HFF-Myc (cell line): Measurements from ENCODE around the gene UBFD1.

Source experiments
- DNase-seq: peaks from one replicate; pipeline ENCODE4 v3.0.0-alpha.2; 2011; ENCODE audit warnings: low read depth; ENCODE audit errors: extremely low read depth
- H3K4me3 ChIP-seq: replicated peaks from 2 replicates; pipeline ENCODE4 v1.5.1; 2011; ENCODE audit warnings: low read depth, mild to moderate bottlenecking, control low read depth, low read length
- TF ChIP-seq, protein P1 (sequence below): IDR thresholded peaks from 2 replicates; pipeline ENCODE4 v1.5.1; 2012; ENCODE audit warnings: mild to moderate bottlenecking, low read depth, low read length, control low read depth; ENCODE audit errors: missing control alignments

The UBFD1 gene

DNA sequence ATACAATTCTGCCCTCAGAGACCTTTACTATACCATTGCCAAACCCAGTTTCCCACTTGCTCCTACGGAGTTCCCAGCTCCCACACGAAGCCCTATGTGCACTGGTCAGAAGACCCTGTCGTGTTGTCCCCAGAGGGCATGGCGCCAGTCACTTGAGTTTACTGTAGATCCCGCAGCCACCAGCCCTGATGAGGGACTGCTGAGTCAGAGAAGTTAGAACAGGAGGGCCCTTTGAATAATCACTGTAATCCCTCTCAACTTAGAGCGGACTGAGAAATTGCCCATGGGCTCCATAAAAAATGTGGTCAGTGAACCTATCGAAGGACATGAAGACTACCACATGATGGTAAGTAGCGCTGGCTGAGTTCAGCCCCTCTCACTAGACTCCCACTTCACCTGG lies 9.2 kb downstream of the UBFD1 start:
- DNase-seq, result no peak
- TF ChIP-seq, protein P1, sequence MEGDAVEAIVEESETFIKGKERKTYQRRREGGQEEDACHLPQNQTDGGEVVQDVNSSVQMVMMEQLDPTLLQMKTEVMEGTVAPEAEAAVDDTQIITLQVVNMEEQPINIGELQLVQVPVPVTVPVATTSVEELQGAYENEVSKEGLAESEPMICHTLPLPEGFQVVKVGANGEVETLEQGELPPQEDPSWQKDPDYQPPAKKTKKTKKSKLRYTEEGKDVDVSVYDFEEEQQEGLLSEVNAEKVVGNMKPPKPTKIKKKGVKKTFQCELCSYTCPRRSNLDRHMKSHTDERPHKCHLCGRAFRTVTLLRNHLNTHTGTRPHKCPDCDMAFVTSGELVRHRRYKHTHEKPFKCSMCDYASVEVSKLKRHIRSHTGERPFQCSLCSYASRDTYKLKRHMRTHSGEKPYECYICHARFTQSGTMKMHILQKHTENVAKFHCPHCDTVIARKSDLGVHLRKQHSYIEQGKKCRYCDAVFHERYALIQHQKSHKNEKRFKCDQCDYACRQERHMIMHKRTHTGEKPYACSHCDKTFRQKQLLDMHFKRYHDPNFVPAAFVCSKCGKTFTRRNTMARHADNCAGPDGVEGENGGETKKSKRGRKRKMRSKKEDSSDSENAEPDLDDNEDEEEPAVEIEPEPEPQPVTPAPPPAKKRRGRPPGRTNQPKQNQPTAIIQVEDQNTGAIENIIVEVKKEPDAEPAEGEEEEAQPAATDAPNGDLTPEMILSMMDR, result no peak
- H3K4me3 ChIP-seq, result no peak overlapping the region

DNA sequence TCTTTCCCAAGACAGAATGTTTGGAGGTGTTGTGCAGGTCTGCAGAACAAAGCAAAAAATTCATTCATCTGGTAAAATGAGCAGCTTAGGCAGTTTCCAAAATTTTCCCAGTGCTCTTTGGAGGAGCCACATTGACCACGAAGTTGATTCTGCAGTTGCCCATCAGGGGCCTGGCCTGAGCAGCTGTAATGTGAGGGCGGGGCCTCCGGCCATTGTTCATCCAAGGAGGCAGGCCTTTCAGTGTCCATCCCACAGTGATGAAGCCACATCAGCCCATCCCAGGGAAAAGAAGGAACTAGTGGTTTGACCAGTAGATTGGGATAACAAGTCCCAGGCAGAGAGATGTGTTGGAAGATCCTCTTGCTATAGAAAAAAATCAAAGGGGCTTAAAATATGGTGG lies 10.1 kb downstream of the UBFD1 start:
- TF ChIP-seq, protein P1, result no peak
- no peak overlapping the region for H3K4me3 ChIP-seq
- DNase-seq, result no peak

DNA sequence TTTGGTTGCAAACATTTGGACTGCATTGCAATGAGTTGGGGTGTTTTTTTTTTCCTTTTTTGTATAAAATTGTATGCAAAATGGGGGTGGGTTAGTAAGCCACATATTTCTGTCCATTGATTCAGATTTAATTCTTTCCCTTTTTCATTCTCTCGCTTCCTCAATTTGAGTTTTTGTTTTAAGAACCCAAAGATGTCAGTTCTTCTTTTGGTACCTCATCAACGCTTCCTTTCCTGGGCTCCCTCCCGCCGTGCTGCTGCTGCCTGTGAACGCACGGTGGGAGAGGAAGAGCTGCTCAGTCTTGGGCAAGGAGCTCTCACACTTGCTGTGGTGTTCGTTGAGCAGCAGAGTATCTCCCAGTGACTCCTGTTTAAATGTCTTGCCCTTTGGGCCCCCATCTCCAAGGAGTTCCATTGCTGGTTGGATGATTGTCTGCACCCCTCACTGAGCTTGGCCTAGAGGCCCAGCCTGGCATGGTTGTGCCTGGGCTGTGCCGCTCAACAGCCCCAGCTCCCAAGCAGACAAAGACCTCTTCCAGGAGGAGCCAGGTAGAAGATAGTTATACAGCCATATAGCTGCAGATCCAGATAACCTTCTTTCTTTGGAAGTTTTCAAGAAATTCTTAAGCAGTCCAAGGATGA lies 13.6 kb downstream of the UBFD1 start:
- DNase-seq, result no peak
- TF ChIP-seq, protein P1, result no peak
- no peak overlapping the region for H3K4me3 ChIP-seq

DNA sequence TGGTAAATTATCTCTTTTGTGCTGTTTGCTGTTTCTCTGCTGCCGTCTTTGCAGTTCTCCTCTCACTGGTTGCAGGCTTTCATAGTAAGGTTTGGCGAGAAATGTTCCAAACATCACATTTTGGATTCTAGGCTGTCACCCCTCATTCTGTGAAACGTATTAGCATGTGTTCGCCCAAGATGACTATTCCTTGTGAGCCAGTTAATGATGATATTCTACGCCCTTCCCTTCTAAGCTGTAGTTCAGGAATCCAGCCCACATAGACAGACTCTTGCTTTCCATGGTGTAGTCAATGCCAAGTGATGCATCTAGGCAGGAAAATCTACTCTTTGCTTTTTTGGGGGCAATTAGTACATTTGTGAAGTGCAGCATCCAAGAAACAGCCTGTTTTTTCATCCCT lies 14.4 kb downstream of the UBFD1 start:
- DNase-seq, result no peak
- no peak overlapping the region for H3K4me3 ChIP-seq
- TF ChIP-seq, protein P1, result no peak

DNA sequence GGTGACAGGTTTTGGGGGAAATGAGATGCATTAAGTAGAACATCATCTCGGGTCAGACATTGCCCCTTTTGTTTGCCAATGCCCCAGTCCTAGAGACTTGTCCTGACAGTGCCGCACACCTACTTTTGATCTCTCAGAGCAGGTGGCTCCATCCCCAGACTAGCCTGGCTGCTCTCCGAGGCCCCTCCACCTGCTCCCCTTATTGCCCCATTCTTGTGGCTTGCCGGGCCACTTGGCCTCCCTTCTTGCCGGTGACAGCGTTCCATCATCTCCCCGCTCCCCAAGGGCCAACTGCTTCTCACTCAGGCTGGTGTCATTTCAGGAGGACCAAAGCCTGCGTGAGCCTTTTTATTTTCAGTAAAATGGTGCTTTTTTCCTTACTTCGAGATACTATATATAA lies 14.9 kb downstream of the UBFD1 start:
- no peak for DNase-seq
- H3K4me3 ChIP-seq, result no peak overlapping the region
- TF ChIP-seq, protein P1, result no peak

DNA sequence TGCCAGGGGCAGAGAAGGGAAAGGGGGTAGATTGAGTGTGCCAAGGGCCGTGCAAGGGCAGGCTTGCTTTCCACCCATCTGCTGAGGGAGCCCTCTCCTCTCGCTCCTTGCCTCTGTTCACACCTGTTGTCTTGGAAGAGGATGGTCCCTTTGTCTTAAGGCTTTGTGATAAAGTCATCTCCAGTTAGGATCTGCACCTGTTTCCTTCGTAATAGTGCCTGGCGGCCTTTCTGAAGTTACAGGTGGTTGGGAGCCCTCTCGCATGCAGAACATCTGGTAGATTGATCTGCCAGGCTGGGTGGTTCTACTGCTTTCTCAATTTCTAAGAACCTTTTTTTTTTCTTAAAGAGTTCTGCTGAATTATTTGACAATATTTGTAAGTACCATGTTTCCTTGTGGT lies 16.3 kb downstream of the UBFD1 start:
- DNase-seq, result no peak
- TF ChIP-seq, protein P1, result no peak
- no peak overlapping the region for H3K4me3 ChIP-seq

DNA sequence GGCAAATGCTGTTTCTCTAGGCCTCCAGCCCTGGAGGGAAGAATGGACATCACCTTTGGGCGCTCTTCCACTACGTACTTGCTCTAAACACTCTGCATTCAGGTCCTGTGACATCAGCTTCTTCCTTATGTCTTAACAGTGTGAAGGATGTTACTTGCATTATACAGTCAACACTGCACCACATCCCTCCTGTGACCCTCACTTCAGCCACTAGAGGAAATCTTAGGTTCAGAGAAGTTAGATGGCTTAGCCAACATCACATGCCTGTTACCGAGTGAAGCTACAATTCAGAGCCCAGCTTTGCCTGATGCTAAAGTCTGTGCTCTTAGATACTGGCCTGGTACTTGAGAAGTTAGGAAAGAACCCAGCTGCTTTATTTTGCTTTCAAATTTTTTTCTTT lies 18.3 kb downstream of the UBFD1 start:
- H3K4me3 ChIP-seq, result no peak overlapping the region
- no peak for DNase-seq
- TF ChIP-seq, protein P1, result no peak
